ENCODE results near the gene ZNF780A.

DNA sequence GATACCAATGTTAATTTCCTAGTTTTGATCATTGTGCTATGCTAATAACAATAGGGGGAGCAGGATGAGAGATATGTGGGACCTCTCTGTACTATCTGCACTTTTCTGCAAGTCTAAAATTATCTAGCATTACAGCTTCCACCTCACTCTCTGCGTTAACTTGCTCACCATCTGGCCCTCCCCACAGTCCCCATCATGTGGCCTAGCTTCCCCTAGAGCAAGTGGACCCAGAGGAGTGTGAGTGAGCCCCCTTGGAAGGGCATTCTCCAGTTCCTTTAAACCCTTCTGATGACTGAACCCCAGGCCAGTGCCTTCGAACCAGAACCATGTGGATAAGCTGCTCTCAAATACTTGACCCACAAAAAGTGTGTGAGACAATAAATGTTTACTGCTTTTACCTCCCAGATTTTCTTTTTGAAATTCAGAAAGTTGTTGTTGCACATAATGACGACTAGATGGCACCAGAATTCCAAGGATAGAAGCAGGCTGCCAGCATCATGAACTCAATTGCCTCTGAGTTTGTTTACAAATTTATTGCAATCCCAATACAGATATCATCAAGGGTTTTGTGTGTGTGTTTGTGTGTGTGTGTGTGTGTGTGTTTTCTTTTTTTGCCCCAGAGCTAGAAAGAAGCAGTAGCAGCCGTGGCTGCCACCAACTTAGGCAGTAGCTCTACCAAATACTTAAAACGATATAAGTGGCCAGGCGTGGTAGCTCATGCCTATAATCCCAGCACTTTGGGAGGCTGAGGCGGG, 49.0 kb upstream of the ZNF780A start:
- TF ChIP-seq EZH2 (IDR thresholded peaks at IDR 0.05; ENCODE audit: insufficient read depth, poor library complexity, severe bottlenecking): no peak
- TF ChIP-seq EZH2phosphoT487 (IDR thresholded peaks at IDR 0.05; ENCODE audit: insufficient read depth, low read depth): no peak

Measured in GM23248 (cell line).